CD4-positive, alpha-beta T cell (primary cell): ENCODE measurements around the gene MEGF10. TPM values are rescaled to one million over a fixed set of nuclear protein-coding genes. Genes with fewer than 3 reads are reported as not detected.

Experiments used
- ATAC-seq: fragments of 200-7000 bp; cut with Tn5 transposase; one replicate; pipeline ENCODE4 v1.10.0; 2022; ENCODE audit warnings: mild to moderate bottlenecking; ENCODE audit not compliant: poor library complexity
- CTCF ChIA-PET: fragments of 350-600 bp; sonication (Branson Sonifier 250); formaldehyde crosslinking; loops from one replicate; lab custom pipeline; 2021; ENCODE audit warnings: antibody characterized with exemption, inconsistent platforms; lab: Charles Lee
- POLR2A ChIA-PET: fragments of 350-600 bp; sonication (Branson Sonifier 250); formaldehyde crosslinking; loops from one replicate; lab custom pipeline; 2021; ENCODE audit warnings: antibody characterized with exemption, inconsistent platforms; lab: Charles Lee
- DNase-seq, 14 experiments: peaks; one replicate each; pipeline ENCODE4 v3.0.0-alpha.2; 2013 to 2020; ENCODE audit warnings: mixed read lengths in 2 of 14
- H3K27ac ChIP-seq, 2 donors: one replicate each; pipeline versions ENCODE4 v1.5.1 to v1.7.0; 2013; ENCODE audit warnings: low read length in 2 of 2, low read depth in 1 of 2, mild to moderate bottlenecking in 1 of 2
- H3K27me3 ChIP-seq, 2 experiments: 1 replicate in 1 of 2; 2 replicates in 1 of 2; pipeline versions ENCODE4 v1.6.1 to v1.7.0; 2013; ENCODE audit warnings: low read length in 2 of 2, control low read depth in 1 of 2, mild to moderate bottlenecking in 1 of 2, moderate library complexity in 1 of 2; ENCODE audit not compliant: insufficient read depth in 2 of 2, control insufficient read depth in 1 of 2
- H3K36me3 ChIP-seq: one replicate; pipeline ENCODE4 v1.6.1; 2013; ENCODE audit warnings: low read length, control low read depth; ENCODE audit not compliant: insufficient read depth
- H3K4me1 ChIP-seq: one replicate; pipeline ENCODE4 v1.6.1; 2013; ENCODE audit warnings: low read length, control low read depth; ENCODE audit not compliant: insufficient read depth
- H3K4me3 ChIP-seq: one replicate; pipeline ENCODE4 v1.5.1; 2013; ENCODE audit warnings: mild to moderate bottlenecking, low read length, moderate library complexity
- H3K9me3 ChIP-seq, 2 experiments: 1 replicate in 1 of 2; 2 replicates in 1 of 2; pipeline versions ENCODE4 v1.6.1 to v1.7.0; 2013; ENCODE audit warnings: low read length in 2 of 2, mild to moderate bottlenecking in 2 of 2, control low read depth in 1 of 2, moderate library complexity in 1 of 2; ENCODE audit not compliant: control insufficient read depth in 1 of 2, insufficient read depth in 1 of 2
- H3K27ac Mint-ChIP-seq: one replicate; pipeline ENCODE4 v1.8.0; 2020; ENCODE audit warnings: mixed read lengths
- H3K27me3 Mint-ChIP-seq: one replicate; pipeline ENCODE4 v1.8.0; 2021; ENCODE audit warnings: mixed read lengths
- H3K36me3 Mint-ChIP-seq: one replicate; pipeline ENCODE4 v1.8.0; 2021; ENCODE audit warnings: low read depth, mixed read lengths
- H3K4me1 Mint-ChIP-seq: one replicate; pipeline ENCODE4 v1.8.0; 2021; ENCODE audit warnings: low read depth, mixed read lengths
- H3K4me3 Mint-ChIP-seq: one replicate; pipeline ENCODE4 v1.8.0; 2020; ENCODE audit warnings: mild to moderate bottlenecking, mixed read lengths
- H3K9me3 Mint-ChIP-seq: one replicate; pipeline ENCODE4 v1.8.0; 2020; ENCODE audit warnings: mixed read lengths
- intact Hi-C, 2 experiments: fragments of 100-400 bp; cut with DNase I in 1 of 2; cut with micrococcal nuclease in 1 of 2; formaldehyde crosslinking; loops; one replicate each; pipeline versions ENCODE4 v1.15.1 to v1.9.0; 2023 to 2025; cut with DNase I, micrococcal nuclease
- total RNA-seq, 174 experiments: library from RNA in 2 of 174; stranded (reverse) in 2 of 174; gene quantifications; one replicate each; pipeline ENCODE4 v1.2.3 and lab custom pipeline; 2021 to 2026
- TF ChIP-seq, protein P1 (sequence below): fragments of 200-600 bp; IDR thresholded peaks from one replicate; pipeline ENCODE4 v1.8.0; 2022; ENCODE audit warnings: antibody characterized with exemption, mild to moderate bottlenecking

Gene MEGF10
- total RNA-seq, 2 experiments from 2014 or later = not detected

DNA sequence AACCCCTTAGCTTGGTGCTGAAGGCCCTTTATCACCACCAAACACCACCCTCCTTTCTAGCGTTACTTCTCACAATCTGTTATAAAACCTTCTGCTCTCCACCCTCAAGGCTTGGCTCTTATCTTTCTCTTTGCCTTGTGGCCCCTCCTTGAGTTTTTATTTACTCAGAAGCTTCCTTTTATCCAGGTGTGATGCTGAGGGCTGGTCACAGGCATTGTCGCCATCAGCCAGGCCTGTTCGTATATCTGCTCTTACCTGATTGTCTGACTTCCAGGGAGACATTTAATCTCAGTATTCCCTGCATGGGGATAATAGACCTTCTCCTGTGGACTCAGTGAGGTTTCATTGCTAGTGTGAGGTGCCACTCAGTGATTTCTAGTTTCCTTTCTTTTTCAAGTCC lies 34.2 kb downstream of the MEGF10 start:
- H3K4me3 ChIP-seq = no peak overlapping the region
- H3K36me3 ChIP-seq = no peaks in the 10 kb centered on the region
- ChIA-PET POLR2A (no interaction called here), CTCF (interaction anchor here (0.9 kb wide), 1 partner anchor 11 kb away, joined by 3 read pairs; no protein-coding TSS in a partner anchor)
- DNase-seq (no peak), ATAC-seq (no peak)
- H3K27ac ChIP-seq = no peak overlapping the region
- Mint-ChIP-seq H3K4me1 (peaks cover 10% of the 10 kb centered on the region), H3K9me3 (no peaks in the 10 kb centered on the region), H3K27ac (no peak overlapping the region), H3K36me3 (no peaks in the 10 kb centered on the region), H3K4me3 (no peak overlapping the region), H3K27me3 (peaks cover 4% of the 10 kb centered on the region)
- no peaks in the 10 kb centered on the region for H3K27me3 ChIP-seq
- intact Hi-C loops = no loop called here
- H3K9me3 ChIP-seq = no peaks in the 10 kb centered on the region
- peaks cover 5% of the 10 kb centered on the region for H3K4me1 ChIP-seq
- TF ChIP-seq, protein P1, sequence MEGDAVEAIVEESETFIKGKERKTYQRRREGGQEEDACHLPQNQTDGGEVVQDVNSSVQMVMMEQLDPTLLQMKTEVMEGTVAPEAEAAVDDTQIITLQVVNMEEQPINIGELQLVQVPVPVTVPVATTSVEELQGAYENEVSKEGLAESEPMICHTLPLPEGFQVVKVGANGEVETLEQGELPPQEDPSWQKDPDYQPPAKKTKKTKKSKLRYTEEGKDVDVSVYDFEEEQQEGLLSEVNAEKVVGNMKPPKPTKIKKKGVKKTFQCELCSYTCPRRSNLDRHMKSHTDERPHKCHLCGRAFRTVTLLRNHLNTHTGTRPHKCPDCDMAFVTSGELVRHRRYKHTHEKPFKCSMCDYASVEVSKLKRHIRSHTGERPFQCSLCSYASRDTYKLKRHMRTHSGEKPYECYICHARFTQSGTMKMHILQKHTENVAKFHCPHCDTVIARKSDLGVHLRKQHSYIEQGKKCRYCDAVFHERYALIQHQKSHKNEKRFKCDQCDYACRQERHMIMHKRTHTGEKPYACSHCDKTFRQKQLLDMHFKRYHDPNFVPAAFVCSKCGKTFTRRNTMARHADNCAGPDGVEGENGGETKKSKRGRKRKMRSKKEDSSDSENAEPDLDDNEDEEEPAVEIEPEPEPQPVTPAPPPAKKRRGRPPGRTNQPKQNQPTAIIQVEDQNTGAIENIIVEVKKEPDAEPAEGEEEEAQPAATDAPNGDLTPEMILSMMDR = no peak

DNA sequence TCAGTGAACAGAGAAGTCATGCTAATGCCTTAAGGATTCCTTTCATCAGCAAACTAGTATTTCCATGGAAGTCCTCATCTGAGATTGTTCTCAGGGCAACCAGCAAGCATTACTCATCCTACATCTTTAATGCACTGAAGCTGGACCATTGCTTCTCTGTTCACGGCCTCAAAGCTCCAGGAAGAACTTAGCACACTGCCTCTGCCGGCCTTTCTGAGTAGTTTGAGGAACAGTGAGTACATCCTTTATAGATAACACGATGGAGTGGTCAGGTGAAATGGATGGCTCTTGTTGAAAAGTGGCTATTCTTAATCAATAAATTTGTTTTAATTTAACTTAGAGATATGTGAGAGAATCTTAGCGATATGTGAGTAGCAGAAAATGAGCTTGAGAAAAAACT lies 35.8 kb downstream of the MEGF10 start:
- no peak overlapping the region for H3K4me3 ChIP-seq
- peaks cover 17% of the 10 kb centered on the region for H3K27me3 Mint-ChIP-seq
- no peaks in the 10 kb centered on the region for H3K4me1 Mint-ChIP-seq
- no peak overlapping the region for H3K4me3 Mint-ChIP-seq
- ChIA-PET POLR2A (no interaction called here), CTCF (no interaction called here)
- H3K4me1 ChIP-seq = no peaks in the 10 kb centered on the region
- H3K36me3 ChIP-seq = no peaks in the 10 kb centered on the region
- H3K9me3 ChIP-seq = no peaks in the 10 kb centered on the region
- ATAC-seq = no peak
- intact Hi-C loops = no loop called here
- TF ChIP-seq, protein P1 = no peak
- DNase-seq = no peak
- H3K9me3 Mint-ChIP-seq = no peaks in the 10 kb centered on the region
- H3K36me3 Mint-ChIP-seq = no peaks in the 10 kb centered on the region
- H3K27me3 ChIP-seq = no peaks in the 10 kb centered on the region
- H3K27ac Mint-ChIP-seq = no peak overlapping the region
- no peak overlapping the region for H3K27ac ChIP-seq

DNA sequence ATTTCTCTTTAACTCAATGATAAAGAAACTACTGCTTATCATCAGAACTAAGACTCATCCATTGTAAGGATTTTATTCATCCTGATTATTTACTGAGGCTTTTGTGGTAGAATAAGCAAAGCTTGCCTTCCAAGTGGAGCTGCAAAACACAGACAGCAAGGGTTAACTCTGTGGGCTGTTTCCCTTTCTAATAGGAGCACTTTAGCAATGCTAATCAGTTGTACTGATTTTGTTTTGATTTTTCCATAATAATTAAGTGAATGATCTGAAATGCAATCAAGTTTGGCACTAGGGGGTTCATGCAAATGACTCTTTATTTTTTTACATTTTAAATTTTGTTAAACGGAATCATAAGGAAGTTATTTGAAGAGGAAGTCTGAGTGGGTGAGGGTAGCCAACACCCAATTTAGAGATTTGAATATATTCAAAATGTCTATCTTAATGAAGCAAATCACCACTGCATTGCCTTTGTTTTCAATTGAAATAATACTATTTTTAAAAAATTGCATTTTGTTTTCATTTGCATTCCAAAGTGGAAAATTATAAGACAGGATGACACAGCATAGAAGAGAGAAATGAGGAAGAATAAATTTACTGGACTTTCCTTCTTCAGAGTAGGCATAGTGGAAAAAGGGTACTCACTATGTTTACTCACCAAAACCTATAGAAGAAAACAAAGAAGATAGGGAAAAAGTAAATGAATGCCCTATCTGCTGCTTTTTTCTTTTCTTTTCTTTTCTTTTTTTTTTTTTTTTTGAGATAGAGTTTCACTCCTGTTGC lies 36.6 kb downstream of the MEGF10 start:
- Mint-ChIP-seq H3K9me3 (no peaks in the 10 kb centered on the region), H3K36me3 (no peaks in the 10 kb centered on the region), H3K4me1 (no peaks in the 10 kb centered on the region), H3K27ac (no peak overlapping the region), H3K27me3 (peaks cover 23% of the 10 kb centered on the region), H3K4me3 (no peak overlapping the region)
- DNase-seq (no peak), ATAC-seq (no peak)
- TF ChIP-seq, protein P1 = no peak
- intact Hi-C loops = no loop called here
- H3K27me3 ChIP-seq = peaks cover 0 to under 1% of the 10 kb centered on the region in 2 experiments
- no peaks in the 10 kb centered on the region for H3K9me3 ChIP-seq
- H3K4me3 ChIP-seq = no peak overlapping the region
- no peak overlapping the region for H3K27ac ChIP-seq
- CTCF ChIA-PET = no interaction called here
- no peaks in the 10 kb centered on the region for H3K4me1 ChIP-seq
- POLR2A ChIA-PET = no interaction called here
- no peaks in the 10 kb centered on the region for H3K36me3 ChIP-seq
